Kidney (tissue), 14 donors: Measurements from ENCODE around the gene SCN2B. TPM values are rescaled to one million over a fixed set of nuclear protein-coding genes. Genes with fewer than 3 reads are reported as not detected.
"Not testable (repeated sequence)": the region's sequence is repeated elsewhere in the genome, so short reads cannot be mapped to it uniquely, and the experiment has no call there.

Experiments used
- DNase-seq, 5 donors: peaks; one replicate each; pipeline ENCODE4 v3.0.0-alpha.2; 2013 to 2020
- FAIRE-seq: peaks from 2 replicates; lab custom pipeline; 2012; peaks lifted over from hg19 to GRCh38; lab: Jason Lieb, UNC
- H3K27ac ChIP-seq, 2 donors: one replicate each; pipeline ENCODE4 v1.7.0; 2013; ENCODE audit warnings: low read depth in 2 of 2, low read length in 2 of 2, inconsistent platforms in 1 of 2
- H3K27me3 ChIP-seq: one replicate; pipeline ENCODE4 v1.7.1; 2013; ENCODE audit warnings: low read length, inconsistent platforms; ENCODE audit not compliant: control insufficient read depth, insufficient read depth
- H3K36me3 ChIP-seq, 3 donors: one replicate each; pipeline versions ENCODE4 v1.7.0 to v1.7.1; 2013; ENCODE audit warnings: low read length in 3 of 3, control low read depth in 1 of 3, inconsistent platforms in 1 of 3; ENCODE audit not compliant: insufficient read depth in 3 of 3, control insufficient read depth in 2 of 3
- H3K4me1 ChIP-seq, 3 donors: one replicate each; pipeline versions ENCODE4 v1.7.0 to v1.7.1; 2013; ENCODE audit warnings: low read length in 3 of 3, inconsistent platforms in 1 of 3, low read depth in 1 of 3; ENCODE audit not compliant: control insufficient read depth in 2 of 3, insufficient read depth in 2 of 3
- H3K4me3 ChIP-seq, 3 donors: one replicate each; pipeline versions ENCODE4 v1.7.0 to v1.8.1; 2013; ENCODE audit warnings: low read length in 3 of 3, control low read depth in 1 of 3, inconsistent platforms in 1 of 3
- H3K9ac ChIP-seq, 3 donors: one replicate each; pipeline versions ENCODE4 v1.7.0 to v1.7.1; 2013; ENCODE audit warnings: low read length in 3 of 3, control low read depth in 1 of 3, inconsistent platforms in 1 of 3
- H3K9me3 ChIP-seq, 3 donors: one replicate each; pipeline versions ENCODE4 v1.7.0 to v1.7.1; 2013; ENCODE audit warnings: low read length in 3 of 3, control low read depth in 1 of 3, inconsistent platforms in 1 of 3; ENCODE audit not compliant: control insufficient read depth in 2 of 3, insufficient read depth in 1 of 3
- intact Hi-C: fragments of 100-400 bp; cut with DNase I; formaldehyde crosslinking; loops from one replicate; pipeline ENCODE4 v1.11.1; 2022
- polyA plus RNA-seq: library from polyadenylated mRNA; stranded (reverse); fragments of 350-450 nt; fragmentation: Illumina TruSeq; extraction: RNeasy Lipid Tissue Mini Kit (QIAGEN cat#74804); gene quantifications from one replicate; pipeline ENCODE4 v1.2.3, GENCODE V29; 2014; ENCODE audit warnings: low read depth, low replicate concordance; ENCODE audit not compliant: insufficient read depth
- total RNA-seq: library from RNA; stranded (reverse); fragmentation: NEBNext Ultra II Directional; extraction: Animal tissue kit (Norgen Biotek cat#: 25700); gene quantifications from one replicate; pipeline ENCODE4 v1.2.1, GENCODE V29; 2021
- TF ChIP-seq, protein P1 (sequence below): IDR thresholded peaks from 3 replicates; pipeline ENCODE4 v1.5.1; 2012; ENCODE audit warnings: mild to moderate bottlenecking, moderate library complexity, borderline replicate concordance; ENCODE audit not compliant: insufficient read depth; ENCODE audit errors: extremely low read depth
- donor health status: control.
- donor health status: control.
- donor health status: control.
- donor health status: control.
- donor health status: control.
- donor health status: DM: yes; HTN: yes; CAD: no.
- donor health status: Normal renal cell carcinoma (clear cell type).

Gene SCN2B
- total and polyA plus RNA-seq, 2 donors from 2014 or later, result 0.25 to 0.54 TPM

DNA sequence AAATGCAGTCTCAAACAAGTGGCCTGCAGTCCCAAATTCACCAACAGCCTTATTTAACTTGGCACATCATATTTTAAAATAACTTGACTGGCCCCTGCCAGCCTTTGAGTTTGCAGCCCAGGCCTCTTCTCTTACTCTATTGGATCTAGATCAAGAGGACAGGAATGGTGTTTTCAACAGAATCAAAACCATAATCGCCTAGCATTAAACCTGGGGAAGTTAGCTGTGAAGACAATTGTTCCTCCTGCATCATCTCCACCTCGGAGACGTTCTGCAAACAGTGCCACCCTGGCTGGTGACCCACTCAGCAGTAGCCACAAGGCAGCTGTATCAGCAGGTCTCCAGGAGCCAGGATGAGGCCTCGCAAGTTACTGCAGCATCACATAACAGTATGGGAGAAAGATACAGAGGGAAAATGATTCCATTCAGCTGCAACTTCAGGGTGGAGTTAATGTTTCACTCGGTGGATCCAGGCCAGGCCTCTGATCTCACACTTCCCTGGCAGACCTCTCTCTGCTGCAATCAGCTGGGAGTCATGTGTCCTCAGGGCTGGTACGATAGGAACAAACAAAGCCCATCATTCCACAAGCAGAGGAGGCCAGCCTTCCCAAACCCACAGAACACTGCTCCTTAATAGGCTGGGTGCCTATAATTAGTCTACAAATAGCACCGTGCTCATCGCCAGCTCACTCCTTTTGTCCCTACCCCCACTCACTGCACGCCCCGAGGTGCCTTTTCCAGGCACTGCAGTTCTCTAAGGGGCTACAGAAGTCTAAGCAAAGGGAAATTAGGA is 18.6 kb upstream of the SCN2B start:
- FAIRE-seq, result no peak
- Histone ChIP-seq H3K27me3 (no peaks in the 10 kb centered on the region), H3K4me3 (no peak overlapping the region), H3K4me1 (peaks cover 0 to 9% (median 0%) of the 10 kb centered on the region in 3 donors), H3K36me3 (no peaks in the 10 kb centered on the region), H3K9ac (no peak overlapping the region), H3K9me3 (no peaks in the 10 kb centered on the region), H3K27ac (peak overlapping the region; percentile 2 to 26)
- intact Hi-C loops, result no loop called here
- peak; percentile 53 to 85 (median 68) for DNase-seq
- TF ChIP-seq, protein P1, sequence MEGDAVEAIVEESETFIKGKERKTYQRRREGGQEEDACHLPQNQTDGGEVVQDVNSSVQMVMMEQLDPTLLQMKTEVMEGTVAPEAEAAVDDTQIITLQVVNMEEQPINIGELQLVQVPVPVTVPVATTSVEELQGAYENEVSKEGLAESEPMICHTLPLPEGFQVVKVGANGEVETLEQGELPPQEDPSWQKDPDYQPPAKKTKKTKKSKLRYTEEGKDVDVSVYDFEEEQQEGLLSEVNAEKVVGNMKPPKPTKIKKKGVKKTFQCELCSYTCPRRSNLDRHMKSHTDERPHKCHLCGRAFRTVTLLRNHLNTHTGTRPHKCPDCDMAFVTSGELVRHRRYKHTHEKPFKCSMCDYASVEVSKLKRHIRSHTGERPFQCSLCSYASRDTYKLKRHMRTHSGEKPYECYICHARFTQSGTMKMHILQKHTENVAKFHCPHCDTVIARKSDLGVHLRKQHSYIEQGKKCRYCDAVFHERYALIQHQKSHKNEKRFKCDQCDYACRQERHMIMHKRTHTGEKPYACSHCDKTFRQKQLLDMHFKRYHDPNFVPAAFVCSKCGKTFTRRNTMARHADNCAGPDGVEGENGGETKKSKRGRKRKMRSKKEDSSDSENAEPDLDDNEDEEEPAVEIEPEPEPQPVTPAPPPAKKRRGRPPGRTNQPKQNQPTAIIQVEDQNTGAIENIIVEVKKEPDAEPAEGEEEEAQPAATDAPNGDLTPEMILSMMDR, result no peak

DNA sequence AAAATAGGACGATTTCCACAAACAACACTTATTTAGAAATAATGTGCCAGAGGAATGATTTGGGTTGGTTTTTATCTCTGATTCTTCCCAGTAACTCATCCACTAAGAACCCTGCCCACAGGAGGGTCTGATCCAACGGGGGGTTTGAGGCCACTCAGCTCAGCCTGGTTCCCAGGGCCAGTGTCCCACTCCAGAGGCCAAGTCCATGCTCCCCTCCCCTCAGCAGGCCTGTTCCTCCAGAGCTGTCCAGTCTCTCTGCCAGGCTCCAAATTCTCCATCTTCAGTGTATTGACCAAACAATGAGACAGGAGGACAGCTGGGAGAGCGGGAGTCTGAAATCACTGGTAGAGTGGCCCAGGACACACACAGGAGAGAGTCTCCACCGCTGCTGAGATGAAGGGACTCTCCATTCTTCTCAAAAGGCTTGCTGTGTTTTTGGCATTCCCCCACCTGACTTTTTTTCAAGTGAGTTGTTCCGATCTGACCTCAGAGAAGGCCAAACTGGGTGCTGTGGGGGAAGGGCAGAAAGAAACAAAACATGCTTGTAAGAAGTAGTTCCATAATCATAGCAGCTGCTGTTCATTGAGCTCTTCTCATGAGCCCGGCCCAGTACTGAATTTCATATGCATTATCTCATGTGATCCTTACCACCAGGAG is 17.6 kb upstream of the SCN2B start:
- intact Hi-C loops, result no loop called here
- Histone ChIP-seq H3K9ac (no peak overlapping the region), H3K4me1 (peaks cover 0 to 9% (median 0%) of the 10 kb centered on the region in 3 donors), H3K9me3 (no peaks in the 10 kb centered on the region), H3K27ac (no peak overlapping the region), H3K4me3 (no peak overlapping the region), H3K27me3 (no peaks in the 10 kb centered on the region), H3K36me3 (no peaks in the 10 kb centered on the region)
- FAIRE-seq, result no peak
- no peak for DNase-seq
- TF ChIP-seq, protein P1, result no peak

DNA sequence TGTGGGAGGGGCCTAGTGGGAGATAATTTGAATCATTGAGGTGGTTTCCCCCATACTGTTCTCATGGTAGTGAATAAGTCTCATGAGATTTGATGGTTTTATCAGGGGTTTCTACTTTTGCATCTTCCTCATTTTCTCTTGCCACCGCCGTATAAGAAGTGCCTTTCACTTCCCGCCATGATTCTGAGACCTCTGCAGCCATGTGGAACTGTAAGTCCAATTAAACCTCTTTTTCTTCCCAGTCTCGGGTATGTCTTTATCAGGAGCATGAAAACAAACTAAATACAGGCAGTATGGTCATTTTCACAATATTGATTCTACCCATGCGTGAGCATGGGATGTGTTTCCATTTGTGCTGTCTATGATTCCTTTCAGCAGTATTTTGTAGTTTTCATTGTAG is 16.4 kb upstream of the SCN2B start:
- H3K27me3 ChIP-seq, H3K4me1 ChIP-seq, intact Hi-C loops, FAIRE-seq, H3K27ac ChIP-seq, DNase-seq, H3K9ac ChIP-seq, H3K9me3 ChIP-seq, H3K4me3 ChIP-seq, H3K36me3 ChIP-seq: not testable (repeated sequence)

DNA sequence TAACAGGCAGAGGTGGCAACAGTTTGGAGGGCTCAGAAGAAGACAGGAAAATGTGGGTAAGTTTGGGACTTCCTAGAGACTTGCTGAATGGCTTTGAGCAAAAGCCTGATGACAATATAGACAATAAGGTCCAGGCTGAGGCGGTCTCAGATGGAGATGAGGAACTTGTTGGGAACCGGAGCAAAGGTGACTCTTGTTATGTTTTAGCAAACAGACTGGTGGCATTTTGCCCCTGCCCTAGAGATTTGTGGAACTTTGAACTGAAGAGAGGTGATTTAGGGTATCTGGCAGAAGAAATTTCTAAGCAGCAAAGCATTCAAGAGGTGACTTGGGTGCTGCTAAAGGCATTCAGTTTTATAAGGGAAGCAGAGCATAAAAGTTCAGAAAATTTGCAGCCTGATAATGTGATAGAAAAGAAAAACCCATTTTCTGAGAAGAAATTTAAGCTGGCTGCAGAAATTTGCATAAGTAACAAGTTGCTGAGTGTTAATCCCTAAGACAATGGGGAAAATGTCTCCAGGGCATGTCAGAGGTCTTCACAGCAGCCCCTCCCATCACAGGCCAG is 14.6 kb upstream of the SCN2B start:
- H3K9ac ChIP-seq, intact Hi-C loops, H3K4me3 ChIP-seq, DNase-seq, H3K9me3 ChIP-seq, H3K27ac ChIP-seq, H3K36me3 ChIP-seq, H3K27me3 ChIP-seq, FAIRE-seq, H3K4me1 ChIP-seq: not testable (repeated sequence)
